IMR-90 (cell line): ENCODE results near the gene MYO5A. TPM values are rescaled to one million over a fixed set of nuclear protein-coding genes. Genes with fewer than 3 reads are reported as not detected.

Source experiments
- ATAC-seq: fragments of 200-7000 bp; cut with Tn5 transposase; 2 replicates; pipeline ENCODE4 v1.9.1; 2020; ENCODE audit warnings: low read depth, mild to moderate bottlenecking, moderate library complexity
- BruUV-seq: library from RNA; stranded (reverse); fragments of 400-500 nt; replicated peaks from 2 replicates; lab custom pipeline; 2021; lab: Mats Ljungman, UMichigan
- CTCF ChIA-PET: fragments of 300-600 bp; formaldehyde crosslinking; extraction: SDS; loops from one replicate; lab custom pipeline; 2021; ENCODE audit warnings: antibody characterized with exemption; lab: Yijun Ruan, JAX
- POLR2A ChIA-PET: fragments of 300-600 bp; sonication (Branson Sonifier 250); formaldehyde crosslinking; loops from one replicate; lab custom pipeline; 2022; ENCODE audit warnings: antibody characterized with exemption; ENCODE audit not compliant: unreplicated experiment; lab: Charles Lee
- DNase-seq: peaks from one replicate; pipeline ENCODE4 v3.0.0; 2013
- H2AFZ ChIP-seq: replicated peaks from 2 replicates; pipeline ENCODE3; 2013; ENCODE audit warnings: low read length, mild to moderate bottlenecking; ENCODE audit not compliant: poor library complexity
- H2AK5ac ChIP-seq: 2 replicates; pipeline ENCODE4 v1.6.1; 2013; ENCODE audit warnings: low read depth, low read length, inconsistent platforms
- H2AK9ac ChIP-seq: replicated peaks from 2 replicates; pipeline ENCODE3; 2013; ENCODE audit warnings: mild to moderate bottlenecking, low read depth, low read length, moderate library complexity; ENCODE audit not compliant: poor library complexity
- H2BK120ac ChIP-seq: 2 replicates; pipeline ENCODE4 v1.6.1; 2013; ENCODE audit warnings: low read depth, low read length, inconsistent platforms
- H2BK15ac ChIP-seq: 3 replicates; pipeline ENCODE4 v1.6.1; 2013; ENCODE audit warnings: low read depth, low read length, inconsistent platforms
- H2BK20ac ChIP-seq: 2 replicates; pipeline ENCODE4 v1.6.1; 2013; ENCODE audit warnings: low read depth, mild to moderate bottlenecking, inconsistent platforms, low read length, moderate library complexity
- H2BK5ac ChIP-seq: 2 replicates; pipeline ENCODE4 v1.6.1; 2013; ENCODE audit warnings: mild to moderate bottlenecking, low read depth, low read length, inconsistent platforms; ENCODE audit not compliant: poor library complexity, severe bottlenecking
- H3K14ac ChIP-seq: replicated peaks from 2 replicates; pipeline ENCODE4 v1.6.1; 2013; ENCODE audit warnings: low read depth, low read length, inconsistent platforms
- H3K18ac ChIP-seq: 2 replicates; pipeline ENCODE4 v1.6.1; 2013; ENCODE audit warnings: low read depth, low read length, control low read depth
- H3K23ac ChIP-seq: 2 replicates; pipeline ENCODE4 v1.6.1; 2013; ENCODE audit warnings: low read depth, low read length, inconsistent platforms
- H3K27ac ChIP-seq: 2 replicates; pipeline ENCODE4 v1.5.1; 2013; ENCODE audit warnings: mild to moderate bottlenecking, control low read depth, low read length; ENCODE audit not compliant: insufficient read depth
- H3K27me3 ChIP-seq: 2 replicates; pipeline ENCODE4 v1.6.1; 2013; ENCODE audit warnings: low read length; ENCODE audit not compliant: control insufficient read depth, insufficient read depth
- H3K36me3 ChIP-seq: 2 replicates; pipeline ENCODE4 v1.6.1; 2013; ENCODE audit warnings: low read length, mixed read lengths; ENCODE audit not compliant: control insufficient read depth, insufficient read depth
- H3K4ac ChIP-seq: 2 replicates; pipeline ENCODE4 v1.6.1; 2013; ENCODE audit warnings: low read depth, low read length, inconsistent platforms
- H3K4me1 ChIP-seq: 2 replicates; pipeline ENCODE4 v1.6.1; 2013; ENCODE audit warnings: low read length, mixed read lengths; ENCODE audit not compliant: control insufficient read depth, insufficient read depth
- H3K4me2 ChIP-seq: 2 replicates; pipeline ENCODE4 v1.6.1; 2013; ENCODE audit warnings: low read depth, mild to moderate bottlenecking, control low read depth, low read length, moderate library complexity
- H3K4me3 ChIP-seq: 2 replicates; pipeline ENCODE4 v1.5.1; 2013; ENCODE audit warnings: low read depth, mild to moderate bottlenecking, control low read depth, low read length, moderate library complexity; ENCODE audit not compliant: insufficient read depth
- H3K56ac ChIP-seq: 2 replicates; pipeline ENCODE4 v1.6.1; 2013; ENCODE audit warnings: low read length, inconsistent platforms; ENCODE audit not compliant: insufficient read depth; ENCODE audit errors: extremely low read depth
- H3K79me1 ChIP-seq, 2 experiments: 2 replicates each; pipeline ENCODE4 v1.6.1; 2013; ENCODE audit warnings: low read length in 2 of 2, inconsistent platforms in 1 of 2, low read depth in 1 of 2
- H3K9ac ChIP-seq: 2 replicates; pipeline ENCODE4 v1.6.1; 2013; ENCODE audit warnings: low read depth, low read length, control low read depth
- H3K9me1 ChIP-seq: 2 replicates; pipeline ENCODE4 v1.6.1; 2013; ENCODE audit warnings: low read length, inconsistent platforms; ENCODE audit not compliant: insufficient read depth
- H3K9me3 ChIP-seq: 2 replicates; pipeline ENCODE4 v1.6.1; 2013; ENCODE audit warnings: low read length; ENCODE audit not compliant: control insufficient read depth, insufficient read depth
- H4K20me1 ChIP-seq: 2 replicates; pipeline ENCODE4 v1.6.1; 2013; ENCODE audit warnings: low read length, inconsistent platforms; ENCODE audit not compliant: insufficient read depth
- H4K5ac ChIP-seq: 2 replicates; pipeline ENCODE4 v1.6.1; 2013; ENCODE audit warnings: mild to moderate bottlenecking, low read depth, low read length, control low read depth
- H4K8ac ChIP-seq, 2 experiments: 2 replicates each; pipeline ENCODE4 v1.6.1; 2013; ENCODE audit warnings: low read depth in 2 of 2, low read length in 2 of 2, control low read depth in 1 of 2, inconsistent platforms in 1 of 2
- H4K91ac ChIP-seq: 2 replicates; pipeline ENCODE4 v1.6.1; 2013; ENCODE audit warnings: low read depth, low read length, inconsistent platforms; ENCODE audit not compliant: insufficient read depth
- BHLHE40 ChIP-seq: fragments of 150-350 bp; IDR thresholded peaks from 2 replicates; pipeline ENCODE4 v1.6.1; 2016; ENCODE audit warnings: mild to moderate bottlenecking, low read depth, low read length
- MXI1 ChIP-seq: IDR thresholded peaks from 2 replicates; pipeline ENCODE4 v1.6.1; 2012; ENCODE audit warnings: low read depth, mild to moderate bottlenecking, low read length, moderate library complexity, borderline replicate concordance
- NFE2L2 ChIP-seq: fragments of 150-350 bp; IDR thresholded peaks from 2 replicates; pipeline ENCODE4 v1.6.1; 2016; ENCODE audit warnings: low read depth, mild to moderate bottlenecking, low read length
- POLR2A ChIP-seq: IDR thresholded peaks from 2 replicates; pipeline ENCODE4 v1.6.1; 2012; ENCODE audit warnings: mild to moderate bottlenecking, low read depth, low read length
- RAD21 ChIP-seq: IDR thresholded peaks from 2 replicates; pipeline ENCODE4 v1.6.1; 2012; ENCODE audit warnings: low read length, improper control_type of control experiment
- RCOR1 ChIP-seq: IDR thresholded peaks from 2 replicates; pipeline ENCODE4 v1.6.1; 2012; ENCODE audit warnings: mild to moderate bottlenecking, low read length, improper control_type of control experiment; ENCODE audit not compliant: insufficient replicate concordance
- RFX5 ChIP-seq: IDR thresholded peaks from 2 replicates; pipeline ENCODE4 v1.8.0; 2012; ENCODE audit warnings: low read depth, mild to moderate bottlenecking, low read length, moderate library complexity
- SMC3 ChIP-seq: fragments of 150-350 bp; IDR thresholded peaks from 2 replicates; pipeline ENCODE4 v1.6.1; 2016; ENCODE audit warnings: low read depth, mild to moderate bottlenecking, antibody characterized with exemption, low read length, moderate library complexity
- WGBS, 2 experiments: methylation state at CpG; one replicate each; pipeline versions ENCODE4 v1.1.5 to v1.1.7; 2013; ENCODE audit warnings: missing lambda C conversion rate in 2 of 2; ENCODE audit not compliant: insufficient read length in 1 of 2; ENCODE audit errors: extremely low coverage in 2 of 2; 5-methylcytosine and 5-hydroxymethylcytosine counted together
- dilution Hi-C: fragments of 300-500 bp; cut with HindIII; formaldehyde crosslinking; loops from one replicate; pipeline ENCODE4 v1.14.3; 2018; ENCODE audit warnings: low sequenced_read_pairs; ENCODE audit not compliant: unreplicated experiment
- in situ Hi-C: fragments of 300-500 bp; cut with MboI; formaldehyde crosslinking; loops from 3 replicates; pipeline ENCODE4 v1.14.3; 2019; ENCODE audit warnings: low sequenced_read_pairs, inconsistent platforms, mixed read lengths
- intact Hi-C: fragments of 100-400 bp; cut with micrococcal nuclease; formaldehyde crosslinking; loops from 2 replicates; pipeline ENCODE4 v1.10.0; 2022
- polyA plus RNA-seq, 3 experiments: library from polyadenylated mRNA; depleted of rRNA; stranded (reverse); fragments of >200 nt; gene quantifications; 2 replicates each; pipeline ENCODE4 v1.2.3, GENCODE V29; 2012; ENCODE audit warnings: low replicate concordance in 1 of 3
- total RNA-seq: library from RNA; depleted of rRNA; stranded (reverse); fragments of >200 nt; gene quantifications from 2 replicates; pipeline ENCODE4 v1.2.3, GENCODE V29; 2012

MYO5A gene
- total and polyA plus RNA-seq, 2 of the 4 experiments (the other 2 are of a cell fraction): 19.4 to 69.2 TPM

- intact Hi-C loops: no loop called here
- Histone ChIP-seq H4K20me1 (no peaks in the 10 kb centered on the region), H3K4me2 (no peak overlapping the region), H4K8ac (no peak overlapping the region), H2BK15ac (no peak overlapping the region), H3K9me1 (peaks cover 8% of the 10 kb centered on the region), H2BK20ac (no peak overlapping the region), H3K27me3 (no peaks in the 10 kb centered on the region), H2BK5ac (no peak overlapping the region), H3K56ac (no peak overlapping the region), H2AK9ac (no peak overlapping the region), H2BK120ac (no peak overlapping the region; the same call in 1 of the 2 replicates), H3K9ac (no peak overlapping the region), H3K4me1 (peaks cover 3% of the 10 kb centered on the region; the same call in 1 of the 2 replicates), H3K79me1 (no peaks in the 10 kb centered on the region), H2AFZ (no peak overlapping the region), H3K36me3 (peaks cover 3% of the 10 kb centered on the region), H3K23ac (no peak overlapping the region), H4K5ac (no peak overlapping the region), H3K4ac (no peak overlapping the region), H3K18ac (no peak overlapping the region), H3K4me3 (no peak overlapping the region), H3K14ac (no peak overlapping the region), H4K91ac (no peak overlapping the region), H3K9me3 (no peaks in the 10 kb centered on the region), H2AK5ac (no peak overlapping the region), H3K27ac (no peak overlapping the region)
- in situ Hi-C loops: no loop called here
- BruUV-seq: no TSS peak
- DNase-seq (no peak), ATAC-seq (no peak)
- dilution Hi-C loops: no loop called here
- TF ChIP-seq NFE2L2 (no peak), RFX5 (no peak), RAD21 (no peak), SMC3 (no peak), BHLHE40 (no peak), MXI1 (no peak), POLR2A (no peak), RCOR1 (no peak)
- ChIA-PET POLR2A (no interaction called here), CTCF (interaction anchor here (0.7 kb wide), 1 partner anchor 46 kb away, joined by 3 read pairs; no protein-coding TSS in a partner anchor)
- 95% methylated on average over 11 of the region's 16 CpGs; no CpG with 5 or more reads in 1 of the 2 experiments for WGBS, 2 experiments
Observed at GRCh38 chr15:52340093-52340492, 188.6 kb downstream of the MYO5A start.
